Panc1 (cell line): ENCODE measurements around the gene GMCL2. TPM values are rescaled to one million over a fixed set of nuclear protein-coding genes. Genes with fewer than 3 reads are reported as not detected.
"Not testable (repeated sequence)": the region's sequence is repeated elsewhere in the genome, so short reads cannot be mapped to it uniquely, and the experiment has no call there.

Experiments
- ATAC-seq: fragments of 200-7000 bp; cut with Tn5 transposase; 2 replicates; pipeline ENCODE4 v1.9.1; 2020; ENCODE audit warnings: mild to moderate bottlenecking, moderate library complexity
- BruUV-seq: library from RNA; stranded (reverse); fragments of 400-500 nt; replicated peaks from 2 replicates; lab custom pipeline; 2021; lab: Mats Ljungman, UMichigan
- CTCF ChIA-PET: fragments of 300-600 bp; sonication (Branson Sonifier 250); formaldehyde crosslinking; loops from one replicate; lab custom pipeline; 2022; ENCODE audit warnings: antibody characterized with exemption; lab: Charles Lee
- POLR2A ChIA-PET: fragments of 300-600 bp; sonication (Branson Sonifier 250); formaldehyde crosslinking; loops from one replicate; lab custom pipeline; 2022; ENCODE audit warnings: antibody characterized with exemption; lab: Charles Lee
- DNase-seq: peaks from one replicate; pipeline ENCODE4 v3.0.0-alpha.2; 2010; ENCODE audit warnings: low read depth, low spot score
- H3K27ac ChIP-seq: 2 replicates; pipeline ENCODE4 v1.5.1; 2011; ENCODE audit warnings: mild to moderate bottlenecking, low read length, inconsistent platforms
- H3K27me3 ChIP-seq: fragments of 200-500 bp; sonication (Bioruptor generic); 2 replicates; pipeline ENCODE4 v1.6.0; 2014; ENCODE audit warnings: low read length, inconsistent platforms; ENCODE audit not compliant: control insufficient read depth, insufficient read depth
- H3K36me3 ChIP-seq: fragments of 200-500 bp; sonication (Bioruptor generic); 2 replicates; pipeline ENCODE4 v1.5.1; 2014; ENCODE audit warnings: inconsistent platforms, mild to moderate bottlenecking, low read length, moderate library complexity; ENCODE audit not compliant: control insufficient read depth, insufficient read depth
- H3K4me1 ChIP-seq: 2 replicates; pipeline ENCODE4 v1.5.1; 2011; ENCODE audit warnings: inconsistent platforms, mild to moderate bottlenecking, low read length, moderate library complexity; ENCODE audit not compliant: control insufficient read depth, insufficient read depth
- H3K4me3 ChIP-seq, 2 experiments: 2 replicates each; pipeline ENCODE4 v1.5.1; 2011 to 2012; ENCODE audit warnings: low read depth in 2 of 2, low read length in 2 of 2, mild to moderate bottlenecking in 2 of 2, inconsistent platforms in 1 of 2, moderate library complexity in 1 of 2
- H3K9me3 ChIP-seq: fragments of 200-500 bp; sonication (Bioruptor generic); 2 replicates; pipeline ENCODE4 v1.5.1; 2014; ENCODE audit warnings: low read depth, mild to moderate bottlenecking, inconsistent platforms, low read length, moderate library complexity; ENCODE audit not compliant: control insufficient read depth, insufficient read depth
- POLR2AphosphoS5 ChIP-seq: IDR thresholded peaks from 2 replicates; pipeline ENCODE4 v1.6.1; 2012; ENCODE audit warnings: mild to moderate bottlenecking, low read depth, low read length, moderate library complexity
- SIN3A ChIP-seq: IDR thresholded peaks from 2 replicates; pipeline ENCODE4 v1.6.1; 2012; ENCODE audit warnings: low read depth, mild to moderate bottlenecking, low read length, moderate library complexity, borderline replicate concordance; ENCODE audit not compliant: insufficient read depth
- TCF7L2 ChIP-seq: IDR thresholded peaks from 2 replicates; pipeline ENCODE4 v1.6.1; 2011; ENCODE audit warnings: mild to moderate bottlenecking, low read depth, low read length, inconsistent platforms
- in situ Hi-C: cut with HindIII; loops from 2 replicates; pipeline ENCODE4 v1.10.0; 2016; ENCODE audit warnings: low sequenced_read_pairs, low pct_unique_long_range_greater_than_20kb
- intact Hi-C: fragments of 100-400 bp; cut with micrococcal nuclease; formaldehyde crosslinking; loops from one replicate; pipeline ENCODE4 v1.10.0; 2022; ENCODE audit not compliant: unreplicated experiment
- total RNA-seq: library from RNA; stranded (reverse); gene quantifications from one replicate; pipeline ENCODE4 v1.2.1, GENCODE V29; 2021; ENCODE audit not compliant: unreplicated experiment
- TF ChIP-seq, protein P1 (sequence below): fragments of 450-650 bp; IDR thresholded peaks from 2 replicates; pipeline ENCODE4 v1.5.1; 2017; ENCODE audit warnings: mild to moderate bottlenecking
- TF ChIP-seq, protein P2 (sequence below), 2 experiments: IDR thresholded peaks; 2 replicates each; pipeline ENCODE4 v1.6.1; 2011 to 2012; ENCODE audit warnings: low read depth in 2 of 2, control low read depth in 1 of 2, low read length in 1 of 2, mild to moderate bottlenecking in 1 of 2, moderate library complexity in 1 of 2; ENCODE audit not compliant: insufficient read depth in 1 of 2

GMCL2 gene
- total RNA-seq, 1 experiment from 2014 or later: not detected

DNA sequence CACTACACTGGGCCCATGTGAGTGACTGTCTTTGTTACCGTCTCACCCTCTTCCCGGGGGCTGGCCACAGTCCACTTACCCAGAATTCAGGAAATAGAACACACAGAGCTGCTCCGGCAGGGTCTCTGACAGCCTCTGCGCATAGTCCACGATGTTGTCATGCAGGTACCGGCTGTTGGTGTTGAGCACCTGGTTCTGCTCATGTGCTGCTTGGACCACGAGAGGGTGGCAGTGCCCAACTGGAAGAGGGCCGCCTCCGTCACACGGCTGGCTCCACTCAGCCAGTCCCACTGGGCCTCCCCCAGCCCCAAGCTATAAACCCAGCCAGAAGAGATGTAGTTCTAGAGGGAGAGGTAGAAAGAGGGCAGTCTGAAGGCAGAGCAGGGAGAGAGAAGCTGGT is 42.7 kb upstream of the GMCL2 start:
- ATAC-seq (no peak), DNase-seq (no peak)
- CTCF ChIA-PET: interaction anchor here (0.6 kb wide), 1 partner anchor 1630 kb away, joined by 6 read pairs; no protein-coding TSS in a partner anchor
- Histone ChIP-seq H3K4me1 (peaks cover 20% of the 10 kb centered on the region), H3K36me3 (peaks cover 2% of the 10 kb centered on the region; the same call in 1 of the 2 replicates), H3K9me3 (no peaks in the 10 kb centered on the region), H3K4me3 (no peak overlapping the region), H3K27ac (no peak overlapping the region), H3K27me3 (no peaks in the 10 kb centered on the region)
- intact Hi-C loops (no loop called here), in situ Hi-C loops (no loop called here)
- no TSS peak for BruUV-seq
- POLR2A ChIA-PET: interaction anchor here (0.6 kb wide), 1 partner anchor 11 kb away, joined by 4 read pairs; no protein-coding TSS in a partner anchor
- TF ChIP-seq TCF7L2: no peak
- TF ChIP-seq, protein P1, sequence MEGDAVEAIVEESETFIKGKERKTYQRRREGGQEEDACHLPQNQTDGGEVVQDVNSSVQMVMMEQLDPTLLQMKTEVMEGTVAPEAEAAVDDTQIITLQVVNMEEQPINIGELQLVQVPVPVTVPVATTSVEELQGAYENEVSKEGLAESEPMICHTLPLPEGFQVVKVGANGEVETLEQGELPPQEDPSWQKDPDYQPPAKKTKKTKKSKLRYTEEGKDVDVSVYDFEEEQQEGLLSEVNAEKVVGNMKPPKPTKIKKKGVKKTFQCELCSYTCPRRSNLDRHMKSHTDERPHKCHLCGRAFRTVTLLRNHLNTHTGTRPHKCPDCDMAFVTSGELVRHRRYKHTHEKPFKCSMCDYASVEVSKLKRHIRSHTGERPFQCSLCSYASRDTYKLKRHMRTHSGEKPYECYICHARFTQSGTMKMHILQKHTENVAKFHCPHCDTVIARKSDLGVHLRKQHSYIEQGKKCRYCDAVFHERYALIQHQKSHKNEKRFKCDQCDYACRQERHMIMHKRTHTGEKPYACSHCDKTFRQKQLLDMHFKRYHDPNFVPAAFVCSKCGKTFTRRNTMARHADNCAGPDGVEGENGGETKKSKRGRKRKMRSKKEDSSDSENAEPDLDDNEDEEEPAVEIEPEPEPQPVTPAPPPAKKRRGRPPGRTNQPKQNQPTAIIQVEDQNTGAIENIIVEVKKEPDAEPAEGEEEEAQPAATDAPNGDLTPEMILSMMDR: no peak
- TF ChIP-seq SIN3A: no peak
- TF ChIP-seq POLR2AphosphoS5: no peak

GRCh38 chr5:178229111-178229510 is 41.9 kb upstream of the GMCL2 start:
- in situ Hi-C loops, H3K4me3 ChIP-seq, CTCF ChIA-PET, H3K27me3 ChIP-seq, intact Hi-C loops, BruUV-seq, DNase-seq, H3K36me3 ChIP-seq, ATAC-seq, H3K9me3 ChIP-seq, H3K27ac ChIP-seq: not testable (repeated sequence)
- H3K4me1 ChIP-seq: peaks cover 17% of the 10 kb centered on the region
- POLR2A ChIA-PET: interaction anchor here (0.7 kb wide), 1 partner anchor 31 kb away, joined by 11 read pairs; no protein-coding TSS in a partner anchor

DNA sequence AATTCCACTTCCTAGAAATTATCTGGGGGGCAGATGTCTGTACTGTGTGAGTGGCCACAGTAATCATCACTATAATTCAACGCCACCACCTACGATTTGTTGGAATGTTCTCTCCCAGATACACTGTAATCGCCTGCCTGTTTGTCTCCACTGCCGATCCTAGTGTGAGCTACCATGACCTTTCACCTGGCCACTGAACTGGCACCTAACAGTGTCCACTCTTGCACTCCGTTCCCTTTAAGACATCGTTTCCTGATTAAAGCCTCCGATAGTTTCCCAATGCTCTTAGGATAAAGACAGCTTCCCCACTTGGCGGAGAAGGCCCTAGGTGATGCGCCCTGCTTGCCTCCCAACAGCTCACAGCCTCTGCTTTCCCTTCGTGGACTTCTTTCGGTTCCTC is 41.4 kb upstream of the GMCL2 start:
- no TSS peak for BruUV-seq
- Histone ChIP-seq H3K4me1 (peaks cover 17% of the 10 kb centered on the region), H3K9me3 (no peaks in the 10 kb centered on the region), H3K27ac (no peak overlapping the region), H3K27me3 (no peaks in the 10 kb centered on the region), H3K4me3 (no peak overlapping the region), H3K36me3 (peaks cover 2% of the 10 kb centered on the region; the same call in 1 of the 2 replicates)
- no peak for TF ChIP-seq POLR2AphosphoS5
- TF ChIP-seq, protein P1: no peak
- TF ChIP-seq, protein P2, sequence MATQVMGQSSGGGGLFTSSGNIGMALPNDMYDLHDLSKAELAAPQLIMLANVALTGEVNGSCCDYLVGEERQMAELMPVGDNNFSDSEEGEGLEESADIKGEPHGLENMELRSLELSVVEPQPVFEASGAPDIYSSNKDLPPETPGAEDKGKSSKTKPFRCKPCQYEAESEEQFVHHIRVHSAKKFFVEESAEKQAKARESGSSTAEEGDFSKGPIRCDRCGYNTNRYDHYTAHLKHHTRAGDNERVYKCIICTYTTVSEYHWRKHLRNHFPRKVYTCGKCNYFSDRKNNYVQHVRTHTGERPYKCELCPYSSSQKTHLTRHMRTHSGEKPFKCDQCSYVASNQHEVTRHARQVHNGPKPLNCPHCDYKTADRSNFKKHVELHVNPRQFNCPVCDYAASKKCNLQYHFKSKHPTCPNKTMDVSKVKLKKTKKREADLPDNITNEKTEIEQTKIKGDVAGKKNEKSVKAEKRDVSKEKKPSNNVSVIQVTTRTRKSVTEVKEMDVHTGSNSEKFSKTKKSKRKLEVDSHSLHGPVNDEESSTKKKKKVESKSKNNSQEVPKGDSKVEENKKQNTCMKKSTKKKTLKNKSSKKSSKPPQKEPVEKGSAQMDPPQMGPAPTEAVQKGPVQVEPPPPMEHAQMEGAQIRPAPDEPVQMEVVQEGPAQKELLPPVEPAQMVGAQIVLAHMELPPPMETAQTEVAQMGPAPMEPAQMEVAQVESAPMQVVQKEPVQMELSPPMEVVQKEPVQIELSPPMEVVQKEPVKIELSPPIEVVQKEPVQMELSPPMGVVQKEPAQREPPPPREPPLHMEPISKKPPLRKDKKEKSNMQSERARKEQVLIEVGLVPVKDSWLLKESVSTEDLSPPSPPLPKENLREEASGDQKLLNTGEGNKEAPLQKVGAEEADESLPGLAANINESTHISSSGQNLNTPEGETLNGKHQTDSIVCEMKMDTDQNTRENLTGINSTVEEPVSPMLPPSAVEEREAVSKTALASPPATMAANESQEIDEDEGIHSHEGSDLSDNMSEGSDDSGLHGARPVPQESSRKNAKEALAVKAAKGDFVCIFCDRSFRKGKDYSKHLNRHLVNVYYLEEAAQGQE (IDR thresholded peaks at IDR 0.05; ENCODE audit: insufficient read depth in 1 of 2, low read depth in 2 of 2, low read length in 1 of 2): no peak
- TF ChIP-seq SIN3A: no peak
- TF ChIP-seq TCF7L2: no peak
- ChIA-PET CTCF (no interaction called here), POLR2A (interaction anchor here (0.6 to 0.7 kb wide), 3 partner anchors 21 to 562 kb away, joined by 3 to 11 read pairs (median 4); no protein-coding TSS in a partner anchor)
- DNase-seq (no peak), ATAC-seq (no peak)
- in situ Hi-C loops: no loop called here
- intact Hi-C loops: no loop called here
